Neural cell (in vitro differentiated cells): ENCODE data around the gene TBC1D5.

ENCODE experiments used
- CTCF ChIP-seq: fragments of 450-650 bp; IDR thresholded peaks from 2 replicates; pipeline ENCODE4 v1.5.1; 2014; ENCODE audit warnings: antibody characterized with exemption, mild to moderate bottlenecking, moderate library complexity; ENCODE audit not compliant: poor library complexity, severe bottlenecking
- EZH2 ChIP-seq: fragments of 200-600, 300-800 bp; shearing (Covaris generic), sonication (generic); IDR thresholded peaks from 2 replicates; pipeline ENCODE4 v1.6.1; 2014; ENCODE audit warnings: antibody characterized with exemption, low read length, borderline replicate concordance, mild to moderate bottlenecking; ENCODE audit not compliant: insufficient read depth, poor library complexity, severe bottlenecking
- RAD21 ChIP-seq: fragments of 450-650 bp; conservative IDR thresholded peaks from 2 replicates; pipeline ENCODE4 v1.6.1; 2014; ENCODE audit warnings: antibody characterized with exemption, mild to moderate bottlenecking, moderate library complexity
- SMC3 ChIP-seq: fragments of 450-650 bp; conservative IDR thresholded peaks from 2 replicates; pipeline ENCODE4 v1.6.1; 2014; ENCODE audit warnings: antibody characterized with exemption, mild to moderate bottlenecking, moderate library complexity; ENCODE audit not compliant: poor library complexity

DNA sequence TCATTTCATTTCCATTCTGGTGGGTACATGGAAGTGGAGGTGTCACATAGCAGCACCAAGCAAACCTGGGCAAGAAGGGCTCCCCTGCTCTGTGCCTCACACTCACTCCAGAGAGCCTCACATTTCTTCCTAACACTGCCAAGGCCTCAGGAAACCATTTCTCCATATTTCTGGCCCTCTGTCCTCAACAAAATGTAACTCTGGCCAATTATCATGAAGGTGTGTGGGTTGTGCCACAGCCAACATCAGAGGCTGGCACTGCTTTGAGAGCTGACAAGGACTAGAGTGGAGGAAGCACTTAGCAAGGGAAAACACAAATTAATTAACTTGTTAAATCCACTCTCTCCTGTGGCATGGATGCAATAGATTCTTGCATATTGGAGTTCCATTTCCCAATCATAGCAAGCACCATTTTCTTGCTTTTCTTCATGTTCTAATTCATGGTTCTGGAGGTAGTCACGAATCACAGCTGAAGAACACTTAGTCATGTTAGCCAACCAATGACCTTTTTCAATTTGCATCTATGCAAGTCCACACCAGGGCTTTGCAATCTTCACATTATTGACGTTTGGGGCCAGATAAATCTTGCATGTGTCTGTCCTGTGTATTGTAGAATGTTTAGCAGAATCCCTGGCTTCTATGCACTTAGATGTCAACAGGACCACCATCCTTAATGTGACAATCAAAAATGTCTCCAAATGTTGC is 616.5 kb downstream of the TBC1D5 start:
- no peak for TF ChIP-seq CTCF
- no peak for TF ChIP-seq EZH2
- no peak for TF ChIP-seq SMC3
- TF ChIP-seq RAD21 = no peak
